GM10847 (cell line): ENCODE data around the gene NABP1.

Source experiments
- POLR2A ChIP-seq: IDR thresholded peaks from 2 replicates; pipeline ENCODE4 v1.6.1; 2011; ENCODE audit not compliant: insufficient read length; ENCODE audit errors: extremely low read depth

Gene NABP1

DNA sequence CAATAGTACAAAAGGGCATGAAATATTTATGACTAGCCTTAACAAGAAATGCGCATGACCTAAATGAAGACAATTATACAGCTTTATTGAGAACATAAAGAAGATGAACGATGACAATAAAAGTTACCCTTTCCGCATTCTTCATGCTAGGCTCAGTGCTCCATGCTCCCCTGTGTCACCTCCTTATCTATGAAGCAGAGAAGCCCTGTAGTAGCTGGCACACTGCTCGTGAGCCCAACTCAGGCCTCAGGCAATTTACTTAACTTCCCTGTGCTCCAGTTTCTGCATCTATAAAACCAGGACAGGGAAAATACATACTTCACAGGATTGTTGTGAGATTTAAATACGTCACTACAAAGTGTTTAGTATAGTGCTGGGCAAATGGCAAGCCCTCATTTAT, 34.5 kb upstream of the NABP1 start:
- TF ChIP-seq POLR2A: no peak

DNA sequence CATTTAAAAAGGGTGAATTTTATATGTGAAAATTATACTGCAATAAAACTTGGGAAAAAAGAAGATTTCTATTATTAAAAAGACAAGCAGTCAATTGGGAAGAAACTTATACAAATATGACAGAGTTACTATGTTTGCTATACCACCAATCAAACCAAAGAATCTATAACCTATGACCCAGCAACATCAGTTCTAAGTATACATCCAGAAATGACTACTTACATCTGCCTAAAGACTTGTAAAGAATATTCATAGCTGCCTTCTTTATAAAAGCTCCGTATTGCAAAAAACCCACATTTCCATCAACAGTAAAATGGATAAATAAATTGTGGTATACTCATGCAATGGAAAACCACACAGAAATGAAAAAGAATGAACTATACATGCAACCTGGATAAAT, 32.9 kb upstream of the NABP1 start:
- no peak for TF ChIP-seq POLR2A

DNA sequence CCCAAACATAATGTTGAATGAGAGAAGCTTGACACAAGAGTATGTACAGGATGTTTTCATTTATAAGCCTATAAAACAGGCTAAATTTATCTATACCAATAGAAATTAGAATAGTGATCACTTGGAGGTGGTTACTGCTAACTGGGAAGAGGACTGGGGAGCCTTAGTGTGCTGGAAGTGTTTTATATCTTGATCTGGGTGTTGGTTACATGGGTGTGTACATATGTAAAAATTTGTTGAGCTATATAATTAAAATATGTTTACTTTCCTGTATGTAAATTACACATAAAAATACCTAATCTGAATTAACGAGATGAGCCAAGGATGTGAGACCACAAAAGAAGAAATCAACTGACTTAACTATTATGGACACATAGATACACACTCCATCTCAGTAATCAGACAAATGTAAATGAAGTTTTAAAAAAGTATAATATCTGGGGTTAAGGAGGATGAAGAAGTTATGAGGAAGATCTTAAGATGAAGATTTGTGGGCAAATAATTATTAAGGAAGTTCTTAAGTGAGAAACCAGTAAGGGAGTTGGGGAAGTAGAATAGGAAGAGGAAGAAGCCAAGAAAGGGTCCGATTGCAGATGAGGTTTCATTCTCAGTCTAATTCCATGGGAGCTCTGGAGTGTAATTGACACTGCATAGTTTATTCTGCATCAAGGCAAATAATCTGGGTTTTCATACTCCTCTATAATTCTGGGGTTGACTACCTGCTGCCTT, 32.3 kb upstream of the NABP1 start:
- TF ChIP-seq POLR2A: no peak

DNA sequence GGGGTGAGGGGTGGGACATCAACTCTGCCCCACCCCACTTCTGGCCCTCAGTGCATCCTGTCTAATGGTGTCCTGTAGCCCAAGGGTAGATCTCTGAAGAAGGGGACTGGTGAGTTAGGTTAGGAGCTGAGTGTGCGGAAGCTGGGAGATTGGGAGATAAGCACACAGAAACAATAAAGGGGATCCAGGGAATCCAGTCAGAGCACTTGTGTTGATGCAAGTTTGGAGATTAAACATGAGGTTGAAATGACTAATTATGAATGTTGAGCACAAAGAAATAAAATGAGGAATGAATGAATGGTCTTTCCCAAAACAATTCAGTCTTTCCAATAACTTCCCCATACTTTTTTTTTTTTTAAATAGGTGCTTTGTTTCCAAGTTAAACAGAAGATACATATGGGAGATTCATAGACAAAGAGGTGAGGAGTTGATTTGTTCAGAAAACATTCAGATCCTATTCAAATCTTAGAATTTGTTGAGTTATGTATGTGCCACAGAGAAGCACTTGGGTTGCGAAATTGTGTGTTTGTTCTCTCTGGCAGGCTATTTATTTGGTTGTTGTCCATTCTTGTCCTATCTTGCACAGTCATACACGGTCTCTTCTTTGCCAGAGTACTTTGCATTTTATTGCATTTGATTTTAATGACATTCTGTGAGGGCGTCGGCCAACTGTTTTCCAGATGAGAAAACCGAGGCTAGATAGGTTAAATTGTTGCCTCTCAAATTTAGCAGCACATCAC, 31.6 kb upstream of the NABP1 start:
- TF ChIP-seq POLR2A: no peak

DNA sequence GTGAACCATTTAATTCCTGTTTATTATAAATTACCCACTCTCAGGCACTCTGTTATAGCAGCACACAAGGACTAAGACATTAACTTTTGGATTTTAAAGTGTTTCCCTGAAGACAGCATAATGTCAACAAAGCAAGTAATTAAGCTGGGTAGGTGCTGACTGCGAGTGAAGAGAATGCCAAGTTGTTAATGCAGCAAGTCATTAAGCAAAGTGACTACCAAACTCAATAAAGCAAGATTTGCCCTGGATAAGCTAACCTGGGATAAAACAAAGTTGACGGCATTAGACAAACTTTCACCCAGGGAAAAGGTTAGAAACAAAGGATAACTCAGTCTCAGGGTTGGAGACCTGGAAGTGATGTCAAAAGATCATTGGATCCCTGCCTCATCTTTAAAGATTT, 28.4 kb upstream of the NABP1 start:
- no peak for TF ChIP-seq POLR2A

DNA sequence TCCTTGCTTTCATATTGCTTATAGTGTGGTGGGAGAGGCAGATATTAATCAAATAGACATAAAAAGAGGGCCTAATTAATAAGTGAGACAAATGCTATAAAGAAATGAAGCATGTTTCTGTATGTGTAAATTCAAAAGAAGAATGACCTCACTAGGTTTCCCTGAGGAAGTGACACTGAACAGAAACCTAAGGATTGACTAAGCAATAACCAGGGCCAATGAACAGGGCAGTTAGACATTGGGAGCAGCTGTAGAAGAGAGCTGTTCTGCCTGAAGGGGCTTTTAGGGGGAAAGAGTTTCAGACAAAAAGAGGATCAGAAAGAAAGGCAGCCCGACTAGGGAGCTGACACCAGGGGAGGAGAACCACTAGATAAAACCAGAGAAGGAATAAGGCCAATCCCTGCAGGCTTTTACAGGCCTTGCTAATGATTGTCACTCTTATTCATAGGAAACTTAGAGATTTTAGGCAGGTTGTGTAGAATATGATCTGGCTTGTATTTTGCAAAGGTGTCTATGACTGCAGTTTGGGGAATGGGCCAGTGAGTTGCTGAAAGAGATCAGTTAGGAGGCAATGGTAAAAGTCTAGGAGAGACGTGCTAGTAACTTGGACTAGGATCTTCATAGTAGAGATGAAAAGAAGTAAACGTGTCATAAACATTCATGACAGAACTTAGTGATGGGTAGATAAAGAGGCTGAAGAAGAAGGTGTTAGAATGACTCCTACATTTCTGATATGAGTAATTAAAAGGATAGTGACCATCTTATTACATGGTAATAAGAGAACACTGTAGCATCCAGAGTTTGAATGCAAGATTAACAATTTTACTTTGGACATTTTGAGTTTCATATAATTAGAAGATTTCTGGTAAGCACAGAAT, 26.8 kb upstream of the NABP1 start:
- no peak for TF ChIP-seq POLR2A

DNA sequence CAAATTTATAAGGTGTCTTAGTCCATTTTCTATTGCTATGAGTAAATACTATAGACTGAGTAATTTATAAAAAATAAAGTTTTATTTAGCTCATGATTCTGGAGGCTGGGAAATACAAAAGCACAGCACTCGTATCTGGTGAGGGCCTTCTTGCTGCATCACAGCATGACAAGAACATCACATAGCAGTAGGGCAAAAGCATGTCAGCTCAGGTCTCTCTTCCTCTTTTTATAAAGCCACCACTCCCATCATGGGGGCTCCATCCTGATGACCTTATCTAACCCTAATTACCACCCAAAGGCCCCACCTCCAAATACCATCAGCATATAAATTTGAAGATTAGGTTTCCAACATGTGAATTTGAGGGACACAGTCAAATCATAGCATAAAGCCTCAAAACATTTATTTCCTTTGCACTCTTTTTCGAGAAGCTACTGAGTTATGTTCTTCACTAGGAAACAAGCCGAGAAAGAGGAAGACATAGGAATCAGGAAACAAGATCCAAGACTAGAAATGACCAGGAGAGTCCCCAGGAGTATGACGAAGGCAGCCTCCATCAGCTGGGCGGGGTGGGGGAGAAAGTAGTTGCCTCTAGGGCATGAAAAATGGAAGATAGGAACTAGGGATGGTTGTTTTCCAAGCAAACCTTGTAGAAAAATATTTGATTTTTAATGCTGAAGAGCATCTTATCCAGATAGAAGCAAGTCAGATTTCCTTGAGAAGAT, 24.1 kb upstream of the NABP1 start:
- TF ChIP-seq POLR2A: no peak

DNA sequence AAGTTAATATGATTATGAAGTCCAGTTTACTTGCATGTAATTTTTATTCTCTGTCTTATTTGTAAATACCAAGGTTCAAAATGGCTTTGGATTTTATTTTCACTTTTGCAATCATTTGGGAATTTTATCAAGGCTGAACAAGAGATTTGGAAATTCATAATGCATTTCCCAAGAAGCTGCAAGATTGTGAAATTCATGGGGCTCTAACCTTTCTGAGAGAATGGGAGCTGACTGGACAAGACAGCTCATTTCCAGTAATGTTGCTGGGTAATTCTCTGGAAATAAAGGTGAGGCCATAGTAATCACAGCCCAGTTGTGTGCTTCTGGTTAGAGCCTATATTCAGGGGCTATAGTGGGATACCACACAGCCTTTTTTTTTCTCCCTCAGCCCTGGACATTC, 21.5 kb upstream of the NABP1 start:
- no peak for TF ChIP-seq POLR2A

DNA sequence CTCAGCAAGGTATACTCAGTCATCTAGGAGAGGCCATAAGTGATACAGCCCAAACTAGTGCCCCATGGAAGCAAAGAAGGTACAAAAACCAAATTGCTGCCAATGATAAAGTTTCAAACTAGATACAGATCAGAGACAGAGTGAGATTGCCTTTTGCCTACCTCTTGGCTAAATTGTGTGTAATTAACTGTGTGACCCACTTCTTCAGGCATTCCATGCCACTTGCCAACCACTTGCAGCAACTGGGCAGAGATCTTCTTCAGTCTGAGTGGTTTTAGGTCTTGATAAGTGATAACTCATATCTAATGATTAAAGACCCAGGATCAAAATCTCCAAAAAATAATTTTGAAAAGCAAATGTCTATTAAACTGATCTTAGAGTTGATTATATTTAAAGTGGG, 21.1 kb upstream of the NABP1 start:
- TF ChIP-seq POLR2A: no peak

DNA sequence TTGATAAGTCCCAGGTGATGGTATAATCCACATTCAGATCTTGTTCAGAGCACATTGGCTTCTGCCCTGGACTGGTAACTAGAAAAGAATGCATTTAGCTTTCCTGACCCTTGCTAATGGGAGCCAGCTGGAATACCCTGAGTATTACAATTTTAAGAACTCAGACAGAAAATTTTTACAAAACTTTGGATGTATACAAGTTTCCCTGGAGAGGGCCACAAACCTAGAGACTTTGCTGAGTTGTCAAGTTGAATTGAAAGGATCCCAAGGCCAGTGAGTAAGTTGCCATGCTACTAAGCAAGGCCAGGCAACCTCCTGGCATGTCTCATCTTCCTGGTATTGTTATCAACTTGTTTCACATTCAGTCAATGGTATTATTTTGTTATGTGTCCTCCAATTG, 20.0 kb upstream of the NABP1 start:
- no peak for TF ChIP-seq POLR2A

DNA sequence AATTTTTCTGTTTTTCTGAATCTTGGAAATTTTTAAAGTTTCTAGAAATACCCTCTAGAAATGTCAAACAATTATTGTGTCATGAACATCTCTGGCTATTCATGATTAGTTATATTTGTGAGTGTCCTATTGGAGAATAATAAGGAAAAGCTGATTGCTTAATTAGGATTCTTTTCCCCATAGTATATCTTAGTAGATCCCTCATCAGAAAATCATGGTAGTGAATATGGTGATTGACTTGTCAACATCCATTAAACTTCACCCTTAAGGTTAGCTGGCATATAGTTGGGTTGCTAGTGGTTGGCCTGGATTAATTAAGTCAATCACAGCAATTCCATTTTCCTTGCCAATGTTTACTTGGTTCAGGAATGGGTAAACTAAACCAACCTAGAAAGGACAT, 18.7 kb upstream of the NABP1 start:
- no peak for TF ChIP-seq POLR2A

DNA sequence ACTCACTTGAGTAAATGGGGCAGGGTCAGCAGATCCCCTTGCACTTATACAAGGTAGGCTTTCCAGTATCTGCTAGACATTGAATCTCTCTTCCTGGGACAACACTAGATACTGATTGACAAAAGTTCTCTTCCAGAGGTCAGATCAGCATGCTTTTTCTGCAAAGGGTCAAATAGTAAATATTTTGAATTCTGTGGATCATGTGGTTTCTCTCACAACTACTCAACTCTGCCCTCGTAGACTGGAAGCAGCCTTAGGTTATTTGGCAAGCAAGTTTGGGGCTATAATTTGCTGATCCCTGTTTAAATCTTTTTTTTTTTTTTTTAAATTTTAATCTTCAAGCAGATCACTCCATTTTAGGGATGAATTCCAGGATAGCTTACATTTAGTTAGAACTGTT, 17.4 kb upstream of the NABP1 start:
- no peak for TF ChIP-seq POLR2A

DNA sequence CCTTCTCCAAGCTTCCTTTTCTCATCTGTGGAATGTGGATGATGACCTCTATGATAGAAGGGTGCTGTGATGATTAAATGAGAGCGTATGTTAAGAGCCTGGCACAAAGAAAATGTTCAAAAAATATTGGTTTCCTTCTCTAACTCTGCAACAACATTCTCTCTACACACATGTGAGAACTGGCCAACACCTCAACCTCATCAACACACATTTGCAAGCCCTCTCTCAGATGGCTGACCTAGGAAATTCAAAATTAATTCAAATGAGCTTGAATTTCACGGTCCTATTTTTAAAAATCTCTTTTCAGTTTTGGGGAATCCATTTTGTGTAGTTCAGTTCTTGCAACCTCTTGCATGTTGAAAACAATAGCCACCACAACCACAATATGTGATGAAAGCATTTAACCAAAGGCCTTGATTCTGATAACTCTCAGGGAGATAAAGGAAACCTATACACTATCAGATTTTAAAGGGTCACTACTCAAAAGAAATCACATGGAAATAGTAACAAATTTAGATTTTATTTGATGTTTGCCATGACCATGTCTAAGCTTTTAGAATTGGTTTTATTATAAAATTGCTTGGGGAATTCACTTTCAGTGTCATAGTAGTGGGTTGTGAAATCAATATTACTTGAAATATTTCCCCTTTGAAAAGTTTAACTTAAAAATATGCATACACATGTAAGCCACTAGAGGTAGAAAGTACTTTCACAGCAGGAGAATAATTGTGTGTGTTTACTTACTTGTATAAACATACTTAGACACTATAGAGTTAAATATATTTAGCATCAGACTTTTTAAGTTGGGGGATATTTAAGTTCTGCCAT, 16.6 kb upstream of the NABP1 start:
- no peak for TF ChIP-seq POLR2A
